ENCODE measurements around the gene SNW1.
A peak's percentile ranks its signal among the peaks of the same experiment; 100 is the strongest.
"Not testable (repeated sequence)": the region's sequence is repeated elsewhere in the genome, so short reads cannot be mapped to it uniquely, and the experiment has no call there.

SNW1 gene
- total RNA-seq, result 93.1 to 168 (median 135) reads per million in 9 experiments

GRCh38 chr14:77760381-77761204 is at the start of gene SNW1:
SNW1 (minus strand) TSS chr14:77761156; CDS start chr14:77761127, 29 bp downstream.
- no peaks in the 10 kb centered on the region for H3K9me3 Mint-ChIP-seq
- peaks cover 30% of the 10 kb centered on the region for H3K36me3 Mint-ChIP-seq (ENCODE audit: insufficient read depth)
- H3K4me1 Mint-ChIP-seq (ENCODE audit: low read depth in 2 of 2), result peaks cover 28 to 29% of the 10 kb centered on the region in 2 donors
- peak; percentile 83 to 85 (median 85) for DNase-seq
- peak within 1 kb of the TSS; percentile 99 to 100 for H3K27ac Mint-ChIP-seq
- H3K4me3 Mint-ChIP-seq, result peak within 1 kb of the TSS; percentile 94 to 99
- no peaks in the 10 kb centered on the region for H3K27me3 Mint-ChIP-seq
- peak; percentile 90 for ATAC-seq (replicated peaks)

GRCh38 chr14:77809011-77809410 is 48.1 kb upstream of the SNW1 start:
- ATAC-seq (replicated peaks), result no peak
- Mint-ChIP-seq H3K27me3 (no peaks in the 10 kb centered on the region), H3K27ac (no peak overlapping the region), H3K4me3 (no peak overlapping the region), H3K9me3 (no peaks in the 10 kb centered on the region), H3K4me1 (ENCODE audit: low read depth in 2 of 2) (peaks cover 0 to 3% of the 10 kb centered on the region in 2 donors), H3K36me3 (ENCODE audit: insufficient read depth) (peaks cover 3% of the 10 kb centered on the region)
- DNase-seq, result no peak

GRCh38 chr14:77808250-77808649 is 47.3 kb upstream of the SNW1 start:
- ATAC-seq (replicated peaks) (no peak), DNase-seq (no peak)
- H3K36me3 Mint-ChIP-seq (ENCODE audit: insufficient read depth), result no peaks in the 10 kb centered on the region
- no peaks in the 10 kb centered on the region for H3K4me1 Mint-ChIP-seq (ENCODE audit: low read depth in 2 of 2)
- H3K27ac Mint-ChIP-seq, result no peak overlapping the region
- H3K27me3 Mint-ChIP-seq, result no peaks in the 10 kb centered on the region
- no peaks in the 10 kb centered on the region for H3K9me3 Mint-ChIP-seq
- no peak overlapping the region for H3K4me3 Mint-ChIP-seq

GRCh38 chr14:77805706-77806105 is 44.8 kb upstream of the SNW1 start:
- no peaks in the 10 kb centered on the region for H3K9me3 Mint-ChIP-seq
- no peaks in the 10 kb centered on the region for H3K36me3 Mint-ChIP-seq (ENCODE audit: insufficient read depth)
- ATAC-seq (replicated peaks) (no peak), DNase-seq (no peak)
- no peaks in the 10 kb centered on the region for H3K27me3 Mint-ChIP-seq
- no peaks in the 10 kb centered on the region for H3K4me1 Mint-ChIP-seq (ENCODE audit: low read depth in 2 of 2)
- no peak overlapping the region for H3K27ac Mint-ChIP-seq
- H3K4me3 Mint-ChIP-seq, result no peak overlapping the region

GRCh38 chr14:77804592-77804991 is 43.6 kb upstream of the SNW1 start:
- Mint-ChIP-seq H3K27me3 (no peaks in the 10 kb centered on the region), H3K27ac (peak overlapping the region; percentile 20 to 51), H3K9me3 (no peaks in the 10 kb centered on the region), H3K4me3 (no peak overlapping the region), H3K36me3 (ENCODE audit: insufficient read depth) (no peaks in the 10 kb centered on the region), H3K4me1 (ENCODE audit: low read depth in 2 of 2) (peaks cover 4 to 6% of the 10 kb centered on the region in 2 donors)
- ATAC-seq (replicated peaks) (no peak), DNase-seq (no peak)

GRCh38 chr14:77800814-77801213 is 39.9 kb upstream of the SNW1 start:
- no peaks in the 10 kb centered on the region for H3K27me3 Mint-ChIP-seq
- peak overlapping the region; percentile 72 to 92 for H3K27ac Mint-ChIP-seq
- H3K4me3 Mint-ChIP-seq, result peak overlapping the region; percentile 86 to 90
- ATAC-seq (replicated peaks), result no peak
- DNase-seq, result no peak
- no peaks in the 10 kb centered on the region for H3K36me3 Mint-ChIP-seq (ENCODE audit: insufficient read depth)
- no peaks in the 10 kb centered on the region for H3K9me3 Mint-ChIP-seq
- peaks cover 4 to 9% of the 10 kb centered on the region in 2 donors for H3K4me1 Mint-ChIP-seq (ENCODE audit: low read depth in 2 of 2)

GRCh38 chr14:77799863-77800730 is 39.1 kb upstream of the SNW1 start, which contains the start of gene ADCK1:
ADCK1 (plus strand) TSS chr14:77800109; CDS start chr14:77818979, 18,870 bp downstream.
- Mint-ChIP-seq H3K4me1 (ENCODE audit: low read depth in 2 of 2) (peaks cover 4 to 9% of the 10 kb centered on the region in 2 donors), H3K27me3 (no peaks in the 10 kb centered on the region), H3K4me3 (peak within 1 kb of the TSS; percentile 86 to 90), H3K27ac (peak within 1 kb of the TSS; percentile 72 to 92), H3K9me3 (no peaks in the 10 kb centered on the region), H3K36me3 (ENCODE audit: insufficient read depth) (no peaks in the 10 kb centered on the region)
- ATAC-seq (replicated peaks), result peak; percentile 89
- peak; percentile 69 to 75 (median 70) for DNase-seq

- peak overlapping the region; percentile 86 to 90 for H3K4me3 Mint-ChIP-seq
- not testable (repeated sequence) for DNase-seq; H3K27me3 Mint-ChIP-seq; H3K36me3 Mint-ChIP-seq (ENCODE audit: insufficient read depth); H3K4me1 Mint-ChIP-seq (ENCODE audit: low read depth in 2 of 2); H3K9me3 Mint-ChIP-seq
- H3K27ac Mint-ChIP-seq, result peak overlapping the region; percentile 72 to 92
- peak; percentile 1 for ATAC-seq (replicated peaks)
Observed at GRCh38 chr14:77799456-77799855, 38.5 kb upstream of the SNW1 start.

GRCh38 chr14:77794357-77794756 is 33.4 kb upstream of the SNW1 start:
- peaks cover 17 to 29% of the 10 kb centered on the region in 2 donors for H3K27me3 Mint-ChIP-seq
- H3K27ac Mint-ChIP-seq, result peak overlapping the region in 1 of 2 donors; percentile 13
- H3K4me1 Mint-ChIP-seq (ENCODE audit: low read depth in 2 of 2), result peaks cover under 1 to 1% of the 10 kb centered on the region in 2 donors
- ATAC-seq (replicated peaks) (no peak), DNase-seq (no peak)
- H3K9me3 Mint-ChIP-seq, result no peaks in the 10 kb centered on the region
- no peak overlapping the region for H3K4me3 Mint-ChIP-seq
- H3K36me3 Mint-ChIP-seq (ENCODE audit: insufficient read depth), result no peaks in the 10 kb centered on the region

- H3K4me1 Mint-ChIP-seq (ENCODE audit: low read depth in 2 of 2); H3K4me3 Mint-ChIP-seq; ATAC-seq (replicated peaks); DNase-seq; H3K36me3 Mint-ChIP-seq (ENCODE audit: insufficient read depth); H3K9me3 Mint-ChIP-seq; H3K27ac Mint-ChIP-seq: not testable (repeated sequence)
- H3K27me3 Mint-ChIP-seq, result peaks cover 17 to 32% of the 10 kb centered on the region in 2 donors
Observed at GRCh38 chr14:77793255-77793654, 32.3 kb upstream of the SNW1 start.

GRCh38 chr14:77791225-77791600 is 30.3 kb upstream of the SNW1 start:
- no peaks in the 10 kb centered on the region for H3K9me3 Mint-ChIP-seq
- no peak overlapping the region for H3K27ac Mint-ChIP-seq
- peaks cover 0 to 1% of the 10 kb centered on the region in 2 donors for H3K4me1 Mint-ChIP-seq (ENCODE audit: low read depth in 2 of 2)
- DNase-seq (no peak), ATAC-seq (replicated peaks) (no peak)
- peaks cover 17 to 32% of the 10 kb centered on the region in 2 donors for H3K27me3 Mint-ChIP-seq
- no peaks in the 10 kb centered on the region for H3K36me3 Mint-ChIP-seq (ENCODE audit: insufficient read depth)
- no peak overlapping the region for H3K4me3 Mint-ChIP-seq

GRCh38 chr14:77790566-77791224 is 29.7 kb upstream of the SNW1 start:
- H3K9me3 Mint-ChIP-seq, result no peaks in the 10 kb centered on the region
- H3K4me1 Mint-ChIP-seq (ENCODE audit: low read depth in 2 of 2), result peaks cover 0 to 1% of the 10 kb centered on the region in 2 donors
- H3K27ac Mint-ChIP-seq, result no peak overlapping the region
- peaks cover 17 to 32% of the 10 kb centered on the region in 2 donors for H3K27me3 Mint-ChIP-seq
- DNase-seq, result no peak
- H3K36me3 Mint-ChIP-seq (ENCODE audit: insufficient read depth), result no peaks in the 10 kb centered on the region
- H3K4me3 Mint-ChIP-seq, result no peak overlapping the region
- no peak for ATAC-seq (replicated peaks)

- peaks cover 11 to 21% of the 10 kb centered on the region in 2 donors for H3K27me3 Mint-ChIP-seq
- no peak for ATAC-seq (replicated peaks)
- H3K4me1 Mint-ChIP-seq (ENCODE audit: low read depth in 2 of 2), result peaks cover 0 to 1% of the 10 kb centered on the region in 2 donors
- no peak for DNase-seq
- no peaks in the 10 kb centered on the region for H3K36me3 Mint-ChIP-seq (ENCODE audit: insufficient read depth)
- H3K9me3 Mint-ChIP-seq, result no peaks in the 10 kb centered on the region
- no peak overlapping the region for H3K27ac Mint-ChIP-seq
- H3K4me3 Mint-ChIP-seq, result no peak overlapping the region
Observed at GRCh38 chr14:77786148-77786547, 25.2 kb upstream of the SNW1 start.

Data from effector memory CD8-positive, alpha-beta T cell (primary cell).